KMS-11 (cell line): ENCODE measurements around the gene HMOX1.
"Not testable (repeated sequence)": the region's sequence is repeated elsewhere in the genome, so short reads cannot be mapped to it uniquely, and the experiment has no call there.

ENCODE experiments used
- H2AFZ ChIP-seq: fragments of 200-600 bp; sonication (generic); 2 replicates; pipeline ENCODE4 v1.6.1; 2016; ENCODE audit warnings: antibody characterized with exemption, mixed run types, low read depth
- H3K27ac ChIP-seq: fragments of 200-600 bp; sonication (generic); 2 replicates; pipeline ENCODE4 v1.6.1; 2016; ENCODE audit warnings: mild to moderate bottlenecking, mixed run types
- H3K27me3 ChIP-seq: fragments of 200-600 bp; sonication (generic); 2 replicates; pipeline ENCODE4 v1.6.1; 2017; ENCODE audit warnings: mild to moderate bottlenecking, low read depth, mixed run types, moderate library complexity; ENCODE audit not compliant: insufficient read depth
- H3K36me3 ChIP-seq: fragments of 200-600 bp; sonication (generic); 2 replicates; pipeline ENCODE4 v1.6.1; 2017; ENCODE audit warnings: mild to moderate bottlenecking, mixed run types; ENCODE audit not compliant: insufficient read depth
- H3K4me1 ChIP-seq: fragments of 200-600 bp; sonication (generic); 2 replicates; pipeline ENCODE4 v1.6.1; 2016; ENCODE audit warnings: mild to moderate bottlenecking, low read depth, mixed run types; ENCODE audit not compliant: poor library complexity, severe bottlenecking
- H3K4me2 ChIP-seq: fragments of 200-600 bp; sonication (generic); 2 replicates; pipeline ENCODE4 v1.7.0; 2016; ENCODE audit warnings: mild to moderate bottlenecking, mixed run types
- H3K4me3 ChIP-seq: fragments of 200-600 bp; sonication (generic); IDR thresholded peaks from 2 replicates; pipeline ENCODE4 v1.6.1; 2017; ENCODE audit warnings: low read depth, low read length, mixed read lengths; ENCODE audit not compliant: insufficient read depth
- H3K79me2 ChIP-seq: fragments of 200-600 bp; sonication (generic); 2 replicates; pipeline ENCODE4 v1.6.1; 2016; ENCODE audit warnings: low read depth, mixed run types; ENCODE audit not compliant: insufficient read depth
- H3K9ac ChIP-seq: fragments of 200-600 bp; sonication (generic); 2 replicates; pipeline ENCODE4 v1.6.1; 2016; ENCODE audit warnings: mild to moderate bottlenecking, mixed run types
- H4K20me1 ChIP-seq: fragments of 200-600 bp; sonication (generic); 2 replicates; pipeline ENCODE4 v1.6.1; 2016; ENCODE audit warnings: mild to moderate bottlenecking, mixed run types; ENCODE audit not compliant: insufficient read depth
- CTCF ChIP-seq: fragments of 200-600 bp; sonication (generic); conservative IDR thresholded peaks from 2 replicates; pipeline ENCODE4 v1.6.1; 2017; ENCODE audit warnings: low read depth, mild to moderate bottlenecking, antibody characterized with exemption, low read length, moderate library complexity, mixed read lengths

Gene HMOX1

GRCh38 chr22:35437049-35437448 lies 56.2 kb downstream of the HMOX1 start:
- Histone ChIP-seq H3K4me2 (no peak overlapping the region), H3K27ac (no peak overlapping the region), H3K79me2 (no peaks in the 10 kb centered on the region), H2AFZ (no peak overlapping the region), H3K27me3 (no peaks in the 10 kb centered on the region), H3K36me3 (no peaks in the 10 kb centered on the region; the same call in 1 of the 2 replicates), H4K20me1 (no peaks in the 10 kb centered on the region), H3K9ac (no peak overlapping the region), H3K4me3 (no peak overlapping the region), H3K4me1 (no peaks in the 10 kb centered on the region)
- TF ChIP-seq CTCF, result no peak

- not testable (repeated sequence) for H3K27me3 ChIP-seq, H4K20me1 ChIP-seq, H3K9ac ChIP-seq
Measured at GRCh38 chr22:35438673-35439364, 57.9 kb downstream of the HMOX1 start.

GRCh38 chr22:35439365-35439717 lies 58.4 kb downstream of the HMOX1 start:
- H3K27ac ChIP-seq, result no peak overlapping the region
- no peak overlapping the region for H2AFZ ChIP-seq
- H3K4me2 ChIP-seq, result no peak overlapping the region
- H3K79me2 ChIP-seq, result no peaks in the 10 kb centered on the region
- no peak overlapping the region for H3K4me3 ChIP-seq
- no peaks in the 10 kb centered on the region for H3K27me3 ChIP-seq
- H4K20me1 ChIP-seq, result no peaks in the 10 kb centered on the region
- no peak overlapping the region for H3K9ac ChIP-seq
- H3K36me3 ChIP-seq, result no peaks in the 10 kb centered on the region
- no peaks in the 10 kb centered on the region for H3K4me1 ChIP-seq
- no peak for TF ChIP-seq CTCF

More at GRCh38 chr22:35438673-35439364, 57.9 kb downstream of the HMOX1 start:
- H3K79me2 ChIP-seq, H3K36me3 ChIP-seq, H3K4me2 ChIP-seq, H3K27ac ChIP-seq, H3K4me3 ChIP-seq, H3K4me1 ChIP-seq, H2AFZ ChIP-seq: not testable (repeated sequence)

- TF ChIP-seq CTCF, result no peak
- Histone ChIP-seq H3K27ac (no peak overlapping the region), H3K4me3 (no peak overlapping the region), H2AFZ (no peak overlapping the region), H3K79me2 (no peaks in the 10 kb centered on the region), H4K20me1 (no peaks in the 10 kb centered on the region), H3K4me1 (no peaks in the 10 kb centered on the region), H3K4me2 (no peak overlapping the region), H3K9ac (no peak overlapping the region), H3K36me3 (no peaks in the 10 kb centered on the region), H3K27me3 (no peaks in the 10 kb centered on the region)
Measured at GRCh38 chr22:35440129-35440528, 59.2 kb downstream of the HMOX1 start.

- H3K27me3 ChIP-seq, result no peaks in the 10 kb centered on the region
- no peaks in the 10 kb centered on the region for H3K79me2 ChIP-seq
- H4K20me1 ChIP-seq, result no peaks in the 10 kb centered on the region
- no peak overlapping the region for H3K4me2 ChIP-seq
- H3K4me1 ChIP-seq, result no peaks in the 10 kb centered on the region
- H3K4me3 ChIP-seq, result no peak overlapping the region
- no peak overlapping the region for H3K27ac ChIP-seq
- H3K36me3 ChIP-seq, result no peaks in the 10 kb centered on the region
- TF ChIP-seq CTCF, result no peak
- no peak overlapping the region for H3K9ac ChIP-seq
- no peak overlapping the region for H2AFZ ChIP-seq
Measured at GRCh38 chr22:35441489-35442100, 60.7 kb downstream of the HMOX1 start.
